GM19328 (cell line): Measurements from ENCODE around the gene IGF2BP2.

Experiments
- ATAC-seq: cut with Tn5 transposase; IDR thresholded peaks from one replicate; pipeline ENCODE4 v1.9.1; 2021; ENCODE audit warnings: mild to moderate bottlenecking, moderate library complexity; ENCODE audit not compliant: unreplicated experiment

Gene IGF2BP2

DNA sequence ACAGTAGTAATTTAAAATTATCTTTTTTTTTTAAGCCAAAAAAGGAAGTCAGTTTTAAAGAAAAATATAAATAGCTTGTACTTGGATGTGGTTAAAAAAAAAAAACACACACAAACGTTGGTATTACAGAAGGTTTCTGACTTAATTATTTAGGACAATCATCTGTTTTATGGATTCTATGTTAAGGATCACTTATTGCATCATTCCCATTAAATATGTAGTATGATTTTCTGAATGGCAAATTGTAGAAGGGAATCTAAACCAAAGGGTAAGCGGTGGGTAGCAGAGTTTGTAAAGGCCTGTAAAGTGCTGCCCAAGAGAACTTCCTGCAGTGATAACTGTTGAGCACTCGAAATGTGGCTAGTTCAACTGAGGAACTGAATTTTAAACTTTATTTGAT lies 230.8 kb downstream of the IGF2BP2 start:
- no peak for ATAC-seq
